HepG2 (cell line): ENCODE measurements around the gene TAOK3. TPM values are rescaled to one million over a fixed set of nuclear protein-coding genes. Genes with fewer than 3 reads are reported as not detected.

ENCODE experiments used
- ATAC-seq: fragments of 200-7000 bp; cut with Tn5 transposase; 3 replicates; pipeline ENCODE4 v1.9.1; 2020; ENCODE audit warnings: mild to moderate bottlenecking, moderate library complexity
- BruUV-seq: library from RNA; stranded (reverse); fragments of 400-500 nt; replicated peaks from 2 replicates; lab custom pipeline; 2021; lab: Mats Ljungman, UMichigan
- CTCF ChIA-PET: fragments of 300-600 bp; formaldehyde crosslinking; extraction: SDS; loops from one replicate; lab custom pipeline; 2021; ENCODE audit warnings: low total read pairs, inconsistent platforms, low intra/inter-chr PET ratio; lab: Yijun Ruan, JAX
- POLR2A ChIA-PET: fragments of 350-600 bp; sonication (Branson Sonifier 250); formaldehyde crosslinking; loops from one replicate; lab custom pipeline; 2020; ENCODE audit warnings: antibody characterized with exemption, inconsistent platforms; lab: Yijun Ruan, JAX
- DNase-seq: peaks from one replicate; pipeline ENCODE4 v3.0.0-alpha.2; 2015; ENCODE audit warnings: low spot score
- FAIRE-seq: peaks from 3 replicates; lab custom pipeline; 2011; peaks lifted over from hg19 to GRCh38; lab: Jason Lieb, UNC
- H2AFZ ChIP-seq: one replicate; pipeline ENCODE4 v1.6.1; 2011; ENCODE audit warnings: low read length, inconsistent platforms
- H3K27ac ChIP-seq: fragments of 300-600 bp; 3 replicates; pipeline ENCODE4 v1.8.0; 2011; ENCODE audit warnings: mixed run types, mild to moderate bottlenecking, mixed read lengths, low read length, inconsistent platforms; ENCODE audit not compliant: insufficient read depth; ENCODE audit errors: extremely low read length
- H3K27me3 ChIP-seq, 2 experiments: fragments of 200-600 bp in 1 of 2; 2 replicates in 1 of 2; 3 replicates in 1 of 2; pipeline versions ENCODE4 v1.6.0 to v1.8.0; 2011; ENCODE audit warnings: low read length in 2 of 2, mild to moderate bottlenecking in 2 of 2, moderate library complexity in 2 of 2, inconsistent platforms in 1 of 2; ENCODE audit not compliant: insufficient read depth in 2 of 2, control insufficient read depth in 1 of 2
- H3K36me3 ChIP-seq, 2 experiments: fragments of 200-600 bp in 1 of 2; replicated peaks in 1 of 2; 2 replicates in 1 of 2; 3 replicates in 1 of 2; pipeline versions ENCODE4 v1.5.1 to v1.8.0; 2011; ENCODE audit warnings: low read length in 2 of 2, inconsistent platforms in 1 of 2; ENCODE audit not compliant: insufficient read depth in 2 of 2, control insufficient read depth in 1 of 2
- H3K4me1 ChIP-seq: 2 replicates; pipeline ENCODE4 v1.5.1; 2012; ENCODE audit warnings: low read length, inconsistent platforms; ENCODE audit not compliant: insufficient read depth
- H3K4me2 ChIP-seq: 2 replicates; pipeline ENCODE4 v1.6.0; 2011; ENCODE audit warnings: low read depth, low read length, inconsistent platforms
- H3K4me3 ChIP-seq, 3 experiments: fragments of 200-600 bp in 1 of 3; sonication (generic), shearing (Covaris generic) in 1 of 3; replicated peaks in 1 of 3; 2 replicates each; pipeline ENCODE4 v1.5.1; 2011 to 2016; ENCODE audit warnings: low read length in 3 of 3, inconsistent platforms in 2 of 3, low read depth in 2 of 3, mild to moderate bottlenecking in 2 of 3, control low read depth in 1 of 3, mixed read lengths in 1 of 3; ENCODE audit not compliant: insufficient read depth in 1 of 3
- H3K79me2 ChIP-seq: one replicate; pipeline ENCODE4 v1.6.1; 2011; ENCODE audit warnings: low read length, inconsistent platforms; ENCODE audit not compliant: insufficient read depth
- H3K9ac ChIP-seq: 2 replicates; pipeline ENCODE4 v1.6.0; 2011; ENCODE audit warnings: mild to moderate bottlenecking, low read depth, low read length, inconsistent platforms; ENCODE audit not compliant: insufficient read depth
- H3K9me3 ChIP-seq: 2 replicates; pipeline ENCODE4 v1.5.1; 2012; ENCODE audit warnings: mild to moderate bottlenecking, low read length
- H4K20me1 ChIP-seq: 2 replicates; pipeline ENCODE4 v1.6.0; 2011; ENCODE audit warnings: inconsistent platforms, mild to moderate bottlenecking, low read length, moderate library complexity; ENCODE audit not compliant: insufficient read depth
- CENPX ChIP-seq: sonication (generic); formaldehyde crosslinking; IDR thresholded peaks from 2 replicates; pipeline ENCODE4 v1.9.0; 2021; ENCODE audit warnings: mild to moderate bottlenecking, missing genetic modification reagents, moderate library complexity
- HHEX ChIP-seq: IDR thresholded peaks from 2 replicates; pipeline ENCODE4 v1.6.1; 2016; ENCODE audit warnings: control low read depth
- HOXA5 ChIP-seq: sonication (generic); formaldehyde crosslinking; IDR thresholded peaks from 2 replicates; pipeline ENCODE4 v1.4.0; 2020; ENCODE audit warnings: missing genetic modification reagents
- KAT2B ChIP-seq: fragments of 150-350 bp; IDR thresholded peaks from 2 replicates; pipeline ENCODE4 v1.6.1; 2014; ENCODE audit warnings: low read depth, low read length, borderline replicate concordance
- KMT2A ChIP-seq: sonication (generic); formaldehyde crosslinking; IDR thresholded peaks from 2 replicates; pipeline ENCODE4 v1.4.0; 2020; ENCODE audit warnings: missing genetic modification reagents
- NFKBIZ ChIP-seq: IDR thresholded peaks from 2 replicates; pipeline ENCODE4 v1.6.1; 2018; ENCODE audit warnings: missing genetic modification reagents, missing compliant biosample characterization
- NRL ChIP-seq: sonication (generic); formaldehyde crosslinking; IDR thresholded peaks from 2 replicates; pipeline ENCODE4 v1.5.0; 2020; ENCODE audit warnings: missing genetic modification reagents, mild to moderate bottlenecking, moderate library complexity, borderline replicate concordance
- SAP130 ChIP-seq: IDR thresholded peaks from 2 replicates; pipeline ENCODE4 v1.6.1; 2016; ENCODE audit warnings: low read depth
- SOX13 ChIP-seq, 3 experiments: fragments of 450-650 bp in 1 of 3; sonication (generic) in 1 of 3; formaldehyde crosslinking in 1 of 3; IDR thresholded peaks in 2 of 3; conservative IDR thresholded peaks in 1 of 3; 2 replicates each; pipeline versions ENCODE4 v1.5.0 to v1.6.1; 2016 to 2020; ENCODE audit warnings: antibody characterized with exemption in 1 of 3, mild to moderate bottlenecking in 1 of 3, missing compliant biosample characterization in 1 of 3, missing genetic modification reagents in 1 of 3, moderate library complexity in 1 of 3
- SOX5 ChIP-seq: IDR thresholded peaks from 2 replicates; pipeline ENCODE4 v1.6.1; 2016; ENCODE audit warnings: borderline replicate concordance
- SP2 ChIP-seq: sonication (generic); formaldehyde crosslinking; IDR thresholded peaks from 2 replicates; pipeline ENCODE4 v1.5.1; 2020; ENCODE audit warnings: mild to moderate bottlenecking, missing genetic modification reagents
- TCF7 ChIP-seq: sonication (generic); IDR thresholded peaks from 2 replicates; pipeline ENCODE4 v1.6.1; 2016; ENCODE audit warnings: antibody characterized with exemption, low read depth
- ZNF746 ChIP-seq: sonication (generic); formaldehyde crosslinking; IDR thresholded peaks from 2 replicates; pipeline ENCODE4 v1.8.0; 2022; ENCODE audit warnings: mild to moderate bottlenecking, missing genetic modification reagents
- WGBS: methylation state at CpG from one replicate; pipeline ENCODE4 v1.1.6; 2017; ENCODE audit warnings: low lambda C conversion rate; 5-methylcytosine and 5-hydroxymethylcytosine counted together
- in situ Hi-C: cut with HindIII; loops from 2 replicates; pipeline ENCODE4 v1.10.0; 2017; ENCODE audit warnings: low pct_unique_long_range_greater_than_20kb; ENCODE audit not compliant: extremely low pct_ligation_motif_present
- intact Hi-C: fragments of 100-400 bp; cut with micrococcal nuclease; formaldehyde crosslinking; loops from one replicate; pipeline ENCODE4 v1.10.0; 2022; ENCODE audit not compliant: unreplicated experiment
- polyA plus RNA-seq, 8 experiments: library from polyadenylated mRNA; depleted of rRNA in 3 of 8; stranded (reverse) in 7 of 8; unstranded in 1 of 8; fragments of >200 nt; fragmentation: Illumina TruSeq in 4 of 8; extraction: Trizol in 4 of 8; gene quantifications; 2 replicates each; pipeline versions ENCODE4 v1.2.1 to v1.2.3, GENCODE V29; 2011 to 2016; ENCODE audit warnings: low read depth in 4 of 8, missing spikeins in 1 of 8, mixed read lengths in 1 of 8; ENCODE audit not compliant: insufficient read depth in 1 of 8
- total RNA-seq, 5 experiments: library from RNA; depleted of rRNA; stranded (reverse); fragments of >200 nt; fragmentation: Illumina TruSeq; extraction: Trizol; gene quantifications; 2 replicates each; pipeline ENCODE4 v1.2.3, GENCODE V29; 2016; ENCODE audit warnings: low read depth in 1 of 5
- TF ChIP-seq, protein P1 (sequence below): sonication (generic); formaldehyde crosslinking; conservative IDR thresholded peaks from 2 replicates; pipeline ENCODE4 v1.8.0; 2022; ENCODE audit warnings: mild to moderate bottlenecking, moderate library complexity, missing genetic modification reagents

TAOK3 gene
- total and polyA plus RNA-seq, 2 of the 13 experiments (the other 11 are each of a cell fraction or from before 2014, with no cell fraction given), result 10.4 to 12.3 TPM

DNA sequence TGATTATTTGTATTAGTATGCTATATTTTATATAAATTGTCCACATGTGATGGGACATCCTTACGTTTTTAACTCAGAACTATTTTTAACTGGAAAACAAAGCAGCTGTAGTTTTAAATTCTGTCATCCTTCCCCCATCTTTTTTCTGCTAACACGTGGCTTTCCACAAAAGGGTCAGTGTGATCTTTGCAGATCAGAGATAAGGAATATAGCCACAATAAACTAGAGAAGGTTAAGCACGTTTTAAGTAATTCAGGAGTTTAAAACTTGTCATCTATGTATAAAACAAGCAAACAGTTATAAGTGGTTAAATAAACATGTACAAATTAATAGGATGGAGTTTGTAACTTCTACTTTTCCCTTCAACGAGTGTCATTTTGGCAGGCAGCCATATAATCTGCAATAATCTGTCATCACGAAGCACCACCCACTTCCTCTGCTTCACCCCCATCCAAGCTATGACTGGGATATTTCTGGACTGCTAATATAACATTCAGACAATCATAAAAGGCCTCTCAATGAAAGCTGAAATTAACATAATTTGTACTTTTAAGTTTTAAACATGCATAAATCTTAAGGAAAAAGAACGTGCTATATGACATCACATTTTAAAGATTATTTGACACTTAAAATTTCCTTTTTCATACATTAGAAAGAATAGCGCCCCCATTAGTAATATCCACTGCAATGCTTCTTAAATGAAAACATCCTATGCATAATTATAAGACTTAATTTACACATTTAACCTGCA, 15.3 kb downstream of the TAOK3 start:
- H3K27me3 ChIP-seq, result no peaks in the 10 kb centered on the region
- no peak for TF ChIP-seq HOXA5 (CRISPR knock-in tag)
- no peak for TF ChIP-seq NRL (CRISPR knock-in tag)
- TF ChIP-seq SP2 (CRISPR knock-in tag), result no peak
- no peak for TF ChIP-seq HHEX
- TF ChIP-seq SAP130, result 0 out of 2 replicates have a peak, but pooled peaks have one; percentile 11
- no peak for TF ChIP-seq CENPX (CRISPR knock-in tag)
- no peak for TF ChIP-seq KAT2B
- TF ChIP-seq TCF7, result no peak
- no peak for TF ChIP-seq ZNF746 (CRISPR knock-in tag)
- TF ChIP-seq, protein P1, sequence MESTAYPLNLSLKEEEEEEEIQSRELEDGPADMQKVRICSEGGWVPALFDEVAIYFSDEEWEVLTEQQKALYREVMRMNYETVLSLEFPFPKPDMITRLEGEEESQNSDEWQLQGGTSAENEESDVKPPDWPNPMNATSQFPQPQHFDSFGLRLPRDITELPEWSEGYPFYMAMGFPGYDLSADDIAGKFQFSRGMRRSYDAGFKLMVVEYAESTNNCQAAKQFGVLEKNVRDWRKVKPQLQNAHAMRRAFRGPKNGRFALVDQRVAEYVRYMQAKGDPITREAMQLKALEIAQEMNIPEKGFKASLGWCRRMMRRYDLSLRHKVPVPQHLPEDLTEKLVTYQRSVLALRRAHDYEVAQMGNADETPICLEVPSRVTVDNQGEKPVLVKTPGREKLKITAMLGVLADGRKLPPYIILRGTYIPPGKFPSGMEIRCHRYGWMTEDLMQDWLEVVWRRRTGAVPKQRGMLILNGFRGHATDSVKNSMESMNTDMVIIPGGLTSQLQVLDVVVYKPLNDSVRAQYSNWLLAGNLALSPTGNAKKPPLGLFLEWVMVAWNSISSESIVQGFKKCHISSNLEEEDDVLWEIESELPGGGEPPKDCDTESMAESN (CRISPR knock-in tag), result no peak
- TF ChIP-seq SOX5, result no peak
- no peak for TF ChIP-seq KMT2A (CRISPR knock-in tag)
- no peak for TF ChIP-seq SOX13 (IDR thresholded peaks at IDR 0.05)
- 0 out of 4 replicates have a peak, but pooled peaks of 1 of the 2 experiments have one; percentile 4 for TF ChIP-seq SOX13 (CRISPR knock-in tag; conservative IDR thresholded peaks at IDR 0.05 in 1 of 2, IDR thresholded peaks at IDR 0.05 in 1 of 2)
- no peak for TF ChIP-seq NFKBIZ (CRISPR knock-in tag)
- no peaks in the 10 kb centered on the region for H3K79me2 ChIP-seq
- ATAC-seq (no peak), FAIRE-seq (no peak), DNase-seq (no peak)
- CTCF ChIA-PET, result no interaction called here
- POLR2A ChIA-PET, result interaction anchor here (1.0 to 1.8 kb wide), 4 partner anchors 15 to 19 kb away, joined by 3 to 7 read pairs (median 5); partner anchors contain the start of genes SUDS3 and TAOK3
- 66% methylated on average over 7 of the region's 7 CpGs for WGBS
- no peak overlapping the region for H3K4me2 ChIP-seq
- no peak overlapping the region for H2AFZ ChIP-seq
- H4K20me1 ChIP-seq, result no peaks in the 10 kb centered on the region
- H3K9ac ChIP-seq, result no peak overlapping the region
- H3K27ac ChIP-seq, result no peak overlapping the region
- no TSS peak for BruUV-seq
- intact Hi-C loops, result no loop called here
- H3K9me3 ChIP-seq, result peaks cover 5% of the 10 kb centered on the region; the same call in 1 of the 2 replicates
- no peaks in the 10 kb centered on the region for H3K36me3 ChIP-seq
- in situ Hi-C loops, result no loop called here
- no peak overlapping the region for H3K4me3 ChIP-seq
- peaks cover 46% of the 10 kb centered on the region for H3K4me1 ChIP-seq
